H1 (cell line): ENCODE data around the gene MITF.

ENCODE experiments used
- JUN ChIP-seq: IDR thresholded peaks from 2 replicates; pipeline ENCODE4 v1.6.1; 2011; ENCODE audit warnings: low read depth, mild to moderate bottlenecking, improper control_type of control experiment, low read length
- POLR2A ChIP-seq, 2 experiments: IDR thresholded peaks; 1 replicate in 1 of 2; 2 replicates in 1 of 2; pipeline ENCODE4 v1.6.1; 2011; ENCODE audit warnings: low read depth in 2 of 2, low read length in 2 of 2, mild to moderate bottlenecking in 2 of 2; ENCODE audit errors: control extremely low read depth in 1 of 2
- RAD21 ChIP-seq, 2 experiments: IDR thresholded peaks in 1 of 2; conservative IDR thresholded peaks in 1 of 2; 2 replicates each; pipeline ENCODE4 v1.6.1; 2011; ENCODE audit warnings: low read depth in 2 of 2, low read length in 2 of 2, improper control_type of control experiment in 1 of 2, inconsistent platforms in 1 of 2, mild to moderate bottlenecking in 1 of 2, moderate library complexity in 1 of 2
- RXRA ChIP-seq: IDR thresholded peaks from 2 replicates; pipeline ENCODE4 v1.6.1; 2011; ENCODE audit warnings: low read depth, mild to moderate bottlenecking, low read length, moderate library complexity; ENCODE audit not compliant: insufficient read depth
- SIN3A ChIP-seq, 2 experiments: IDR thresholded peaks in 1 of 2; conservative IDR thresholded peaks in 1 of 2; 2 replicates each; pipeline ENCODE4 v1.6.1; 2011 to 2012; ENCODE audit warnings: low read length in 2 of 2, improper control_type of control experiment in 1 of 2, low read depth in 1 of 2, mild to moderate bottlenecking in 1 of 2
- SRF ChIP-seq: IDR thresholded peaks from 2 replicates; pipeline ENCODE4 v1.6.1; 2011; ENCODE audit warnings: mild to moderate bottlenecking, low read depth, low read length, moderate library complexity
- TAF1 ChIP-seq: IDR thresholded peaks from 2 replicates; pipeline ENCODE4 v1.6.1; 2011; ENCODE audit warnings: mild to moderate bottlenecking, low read depth, low read length
- TF ChIP-seq, protein P1 (sequence below), 3 experiments: IDR thresholded peaks; 1 replicate in 2 of 3; 2 replicates in 1 of 3; pipeline versions ENCODE4 v1.5.1 to v1.6.1; 2011; ENCODE audit warnings: low read length in 3 of 3, mild to moderate bottlenecking in 3 of 3, inconsistent platforms in 2 of 3, low read depth in 1 of 3, moderate library complexity in 1 of 3; ENCODE audit not compliant: insufficient read depth in 1 of 3; ENCODE audit errors: control extremely low read depth in 1 of 3

DNA sequence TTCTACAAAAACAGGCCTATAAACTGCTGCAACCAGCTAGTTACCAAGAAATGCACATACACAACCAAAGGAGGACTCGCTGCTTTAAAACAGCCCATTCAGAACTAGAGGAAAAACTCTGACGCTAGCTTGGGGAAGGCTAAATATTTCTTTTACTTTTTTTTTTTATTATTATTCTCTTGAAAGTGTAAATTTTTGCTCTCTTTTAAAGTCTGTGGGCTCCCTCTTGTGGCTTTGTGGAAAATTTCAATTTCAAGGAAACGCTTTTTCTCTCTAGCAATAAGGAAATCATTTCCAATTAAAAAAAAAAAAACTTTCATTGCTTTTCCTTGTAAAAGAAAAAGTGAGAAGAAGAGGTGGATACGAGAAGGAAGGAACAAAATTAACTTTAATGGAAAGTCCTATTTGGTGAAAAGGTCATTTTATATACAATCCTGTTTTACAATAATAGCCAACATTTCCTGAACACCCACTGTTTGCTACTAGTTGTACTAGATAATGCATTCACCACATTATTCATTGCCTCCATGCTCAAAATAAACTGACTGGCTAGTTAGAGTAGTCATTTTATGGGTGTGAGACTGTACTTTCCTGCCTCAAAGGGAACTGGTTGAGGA is 209.1 kb downstream of the MITF start:
- TF ChIP-seq RAD21 (IDR thresholded peaks at IDR 0.05 in 1 of 2, conservative IDR thresholded peaks at IDR 0.05 in 1 of 2; ENCODE audit: low read depth in 2 of 2, low read length in 2 of 2) (peak; percentile 44 to 69), POLR2A (IDR thresholded peaks at IDR 0.05; ENCODE audit: control extremely low read depth in 1 of 2, low read depth in 2 of 2, low read length in 2 of 2) (no peak), SRF (no peak), JUN (no peak), SIN3A (conservative IDR thresholded peaks at IDR 0.05 in 1 of 2, IDR thresholded peaks at IDR 0.05 in 1 of 2; ENCODE audit: low read depth in 1 of 2, low read length in 2 of 2) (no peak), RXRA (no peak), TAF1 (no peak)
- TF ChIP-seq, protein P1, sequence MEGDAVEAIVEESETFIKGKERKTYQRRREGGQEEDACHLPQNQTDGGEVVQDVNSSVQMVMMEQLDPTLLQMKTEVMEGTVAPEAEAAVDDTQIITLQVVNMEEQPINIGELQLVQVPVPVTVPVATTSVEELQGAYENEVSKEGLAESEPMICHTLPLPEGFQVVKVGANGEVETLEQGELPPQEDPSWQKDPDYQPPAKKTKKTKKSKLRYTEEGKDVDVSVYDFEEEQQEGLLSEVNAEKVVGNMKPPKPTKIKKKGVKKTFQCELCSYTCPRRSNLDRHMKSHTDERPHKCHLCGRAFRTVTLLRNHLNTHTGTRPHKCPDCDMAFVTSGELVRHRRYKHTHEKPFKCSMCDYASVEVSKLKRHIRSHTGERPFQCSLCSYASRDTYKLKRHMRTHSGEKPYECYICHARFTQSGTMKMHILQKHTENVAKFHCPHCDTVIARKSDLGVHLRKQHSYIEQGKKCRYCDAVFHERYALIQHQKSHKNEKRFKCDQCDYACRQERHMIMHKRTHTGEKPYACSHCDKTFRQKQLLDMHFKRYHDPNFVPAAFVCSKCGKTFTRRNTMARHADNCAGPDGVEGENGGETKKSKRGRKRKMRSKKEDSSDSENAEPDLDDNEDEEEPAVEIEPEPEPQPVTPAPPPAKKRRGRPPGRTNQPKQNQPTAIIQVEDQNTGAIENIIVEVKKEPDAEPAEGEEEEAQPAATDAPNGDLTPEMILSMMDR (IDR thresholded peaks at IDR 0.05; ENCODE audit: control extremely low read depth in 1 of 3, insufficient read depth in 1 of 3, low read depth in 1 of 3, low read length in 3 of 3), result peak in 2 of 3 experiments; percentile 19 to 32; a peak in 2 of 4 replicates
